Dermis blood vessel endothelial cell (primary cell): ENCODE data around the gene EPB41L5. TPM values are rescaled to one million over a fixed set of nuclear protein-coding genes. Genes with fewer than 3 reads are reported as not detected.
A peak's percentile ranks its signal among the peaks of the same experiment; 100 is the strongest.
"Not testable (repeated sequence)": the region's sequence is repeated elsewhere in the genome, so short reads cannot be mapped to it uniquely, and the experiment has no call there.

ENCODE experiments used
- DNase-seq: peaks from one replicate; pipeline ENCODE4 v3.0.0; 2010
- total RNA-seq: library from RNA; depleted of rRNA; stranded (reverse); fragments of >200 nt; gene quantifications from 2 replicates; pipeline ENCODE4 v1.2.3, GENCODE V29; 2014

EPB41L5 gene
- total RNA-seq, 1 donor from 2014 or later, result 30.8 TPM

- DNase-seq, result no peak
Measured at GRCh38 chr2:120029672-120030640, 17.1 kb downstream of the EPB41L5 start.

GRCh38 chr2:120032297-120032696 is 19.4 kb downstream of the EPB41L5 start:
- no peak for DNase-seq

- no peak for DNase-seq
Measured at GRCh38 chr2:120034027-120034426, 21.1 kb downstream of the EPB41L5 start.

- DNase-seq, result no peak
Measured at GRCh38 chr2:120034621-120035020, 21.7 kb downstream of the EPB41L5 start.

- DNase-seq, result no peak
Measured at GRCh38 chr2:120036145-120036544, 23.3 kb downstream of the EPB41L5 start.

- no peak for DNase-seq
Measured at GRCh38 chr2:120037995-120038541, 25.2 kb downstream of the EPB41L5 start.

- no peak for DNase-seq
Measured at GRCh38 chr2:120042359-120042758, 29.5 kb downstream of the EPB41L5 start.

GRCh38 chr2:120044336-120044735 is 31.5 kb downstream of the EPB41L5 start:
- peak; percentile 9 for DNase-seq

- not testable (repeated sequence) for DNase-seq
Measured at GRCh38 chr2:120045775-120046174, 32.9 kb downstream of the EPB41L5 start.

- DNase-seq, result not testable (repeated sequence)
Measured at GRCh38 chr2:120046252-120046651, 33.4 kb downstream of the EPB41L5 start.

GRCh38 chr2:120052597-120052996 is 39.7 kb downstream of the EPB41L5 start:
- no peak for DNase-seq

- DNase-seq, result no peak
Measured at GRCh38 chr2:120053891-120054290, 41.0 kb downstream of the EPB41L5 start.

GRCh38 chr2:120059483-120059882 is 46.6 kb downstream of the EPB41L5 start:
- no peak for DNase-seq

GRCh38 chr2:120060088-120060623 is 47.3 kb downstream of the EPB41L5 start:
- DNase-seq, result no peak

GRCh38 chr2:120064664-120065063 is 51.8 kb downstream of the EPB41L5 start:
- DNase-seq, result no peak

GRCh38 chr2:120066800-120067547 is 54.1 kb downstream of the EPB41L5 start:
- peak; percentile 1 for DNase-seq

- not testable (repeated sequence) for DNase-seq
Measured at GRCh38 chr2:120068040-120068658, 55.3 kb downstream of the EPB41L5 start.

- no peak for DNase-seq
Measured at GRCh38 chr2:120075545-120075944, 62.7 kb downstream of the EPB41L5 start.

GRCh38 chr2:120077896-120078295 is 65.0 kb downstream of the EPB41L5 start:
- no peak for DNase-seq

GRCh38 chr2:120079647-120080046 is 66.8 kb downstream of the EPB41L5 start:
- peak; percentile 20 for DNase-seq

- DNase-seq, result no peak
Measured at GRCh38 chr2:120091436-120091835, 78.6 kb downstream of the EPB41L5 start.

- no peak for DNase-seq
Measured at GRCh38 chr2:120094795-120095194, 81.9 kb downstream of the EPB41L5 start.
